Measurements from ENCODE around the gene CUX1. TPM values are rescaled to one million over a fixed set of nuclear protein-coding genes. Genes with fewer than 3 reads are reported as not detected.
"Not testable (repeated sequence)": the region's sequence is repeated elsewhere in the genome, so short reads cannot be mapped to it uniquely, and the experiment has no call there.

Gene CUX1
- total RNA-seq, 2 donors from 2014 or later: 12.0 to 13.8 TPM

DNA sequence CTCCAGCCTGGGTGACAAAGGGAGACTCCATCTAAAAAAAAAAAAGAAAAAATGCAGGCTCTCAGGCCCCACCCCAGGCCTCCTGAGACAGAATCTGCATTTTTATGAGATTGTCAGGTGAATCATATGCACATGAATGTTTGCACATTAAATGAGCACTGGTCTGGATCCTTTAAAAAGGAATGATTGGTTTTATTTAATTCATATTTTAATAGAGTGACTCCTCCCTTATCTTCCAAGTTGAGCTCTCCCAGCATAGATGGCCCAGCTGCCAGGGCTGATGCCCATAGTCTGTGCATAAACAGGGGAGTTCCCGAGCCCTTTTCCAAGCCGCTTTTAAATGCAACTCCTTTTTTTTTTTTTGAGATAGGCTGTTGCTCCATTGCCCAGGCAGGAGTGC lies 28.5 kb downstream of the CUX1 start:
- H3K9me3 Mint-ChIP-seq: no peaks in the 10 kb centered on the region
- H3K27me3 Mint-ChIP-seq: no peaks in the 10 kb centered on the region
- H3K4me3 Mint-ChIP-seq: no peak overlapping the region
- no peak for ATAC-seq (replicated peaks)
- no peak overlapping the region for H3K27ac Mint-ChIP-seq
- no peaks in the 10 kb centered on the region for H3K36me3 Mint-ChIP-seq (ENCODE audit: low read depth)
- H3K4me1 Mint-ChIP-seq: no peaks in the 10 kb centered on the region

GRCh38 chr7:101846800-101847538 lies 29.5 kb downstream of the CUX1 start:
- no peaks in the 10 kb centered on the region for H3K9me3 Mint-ChIP-seq

GRCh38 chr7:101848208-101848951 lies 31.0 kb downstream of the CUX1 start:
- Mint-ChIP-seq H3K27me3 (no peaks in the 10 kb centered on the region), H3K4me3 (no peak overlapping the region), H3K4me1 (no peaks in the 10 kb centered on the region), H3K27ac (no peak overlapping the region), H3K9me3 (no peaks in the 10 kb centered on the region), H3K36me3 (ENCODE audit: low read depth) (no peaks in the 10 kb centered on the region)
- no peak for ATAC-seq (replicated peaks)

More at GRCh38 chr7:101846800-101847538, 29.5 kb downstream of the CUX1 start:
- no peak overlapping the region for H3K27ac Mint-ChIP-seq
- no peak for ATAC-seq (replicated peaks)
- no peaks in the 10 kb centered on the region for H3K36me3 Mint-ChIP-seq (ENCODE audit: low read depth)
- H3K4me1 Mint-ChIP-seq: no peaks in the 10 kb centered on the region
- H3K27me3 Mint-ChIP-seq: no peaks in the 10 kb centered on the region
- no peak overlapping the region for H3K4me3 Mint-ChIP-seq

GRCh38 chr7:101849314-101849713 lies 31.9 kb downstream of the CUX1 start:
- H3K4me1 Mint-ChIP-seq; ATAC-seq (replicated peaks); H3K36me3 Mint-ChIP-seq (ENCODE audit: low read depth); H3K27me3 Mint-ChIP-seq; H3K4me3 Mint-ChIP-seq; H3K27ac Mint-ChIP-seq; H3K9me3 Mint-ChIP-seq: not testable (repeated sequence)

- not testable (repeated sequence) for ATAC-seq (replicated peaks); H3K36me3 Mint-ChIP-seq (ENCODE audit: low read depth); H3K27ac Mint-ChIP-seq; H3K4me3 Mint-ChIP-seq; H3K27me3 Mint-ChIP-seq; H3K9me3 Mint-ChIP-seq
- peaks cover 11% of the 10 kb centered on the region for H3K4me1 Mint-ChIP-seq
Measured at GRCh38 chr7:101852364-101852763, 34.9 kb downstream of the CUX1 start.

DNA sequence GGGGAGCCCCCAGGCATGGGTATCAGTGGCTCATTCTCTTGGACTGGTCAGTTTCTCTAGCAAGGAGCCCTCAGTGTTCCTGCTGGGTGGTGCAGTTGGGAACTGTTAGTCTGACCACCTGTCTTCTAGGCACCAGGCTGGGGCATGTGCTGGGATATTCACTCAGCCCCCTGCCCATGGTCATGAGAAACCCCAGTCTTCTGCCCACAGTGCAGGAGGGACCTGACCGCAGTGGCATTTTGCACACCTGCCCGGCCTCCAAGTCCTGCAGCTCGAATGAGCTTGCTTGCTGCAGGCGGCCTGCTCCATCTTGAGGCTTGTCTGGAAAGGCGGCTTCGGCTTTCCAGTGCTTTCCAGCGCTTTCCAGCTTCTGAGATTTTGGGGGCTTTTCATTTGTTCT lies 36.3 kb downstream of the CUX1 start:
- H3K36me3 Mint-ChIP-seq (ENCODE audit: low read depth): no peaks in the 10 kb centered on the region
- no peaks in the 10 kb centered on the region for H3K9me3 Mint-ChIP-seq
- H3K27ac Mint-ChIP-seq: no peak overlapping the region
- H3K4me1 Mint-ChIP-seq: peaks cover 11% of the 10 kb centered on the region
- H3K27me3 Mint-ChIP-seq: no peaks in the 10 kb centered on the region
- no peak for ATAC-seq (replicated peaks)
- H3K4me3 Mint-ChIP-seq: no peak overlapping the region

DNA sequence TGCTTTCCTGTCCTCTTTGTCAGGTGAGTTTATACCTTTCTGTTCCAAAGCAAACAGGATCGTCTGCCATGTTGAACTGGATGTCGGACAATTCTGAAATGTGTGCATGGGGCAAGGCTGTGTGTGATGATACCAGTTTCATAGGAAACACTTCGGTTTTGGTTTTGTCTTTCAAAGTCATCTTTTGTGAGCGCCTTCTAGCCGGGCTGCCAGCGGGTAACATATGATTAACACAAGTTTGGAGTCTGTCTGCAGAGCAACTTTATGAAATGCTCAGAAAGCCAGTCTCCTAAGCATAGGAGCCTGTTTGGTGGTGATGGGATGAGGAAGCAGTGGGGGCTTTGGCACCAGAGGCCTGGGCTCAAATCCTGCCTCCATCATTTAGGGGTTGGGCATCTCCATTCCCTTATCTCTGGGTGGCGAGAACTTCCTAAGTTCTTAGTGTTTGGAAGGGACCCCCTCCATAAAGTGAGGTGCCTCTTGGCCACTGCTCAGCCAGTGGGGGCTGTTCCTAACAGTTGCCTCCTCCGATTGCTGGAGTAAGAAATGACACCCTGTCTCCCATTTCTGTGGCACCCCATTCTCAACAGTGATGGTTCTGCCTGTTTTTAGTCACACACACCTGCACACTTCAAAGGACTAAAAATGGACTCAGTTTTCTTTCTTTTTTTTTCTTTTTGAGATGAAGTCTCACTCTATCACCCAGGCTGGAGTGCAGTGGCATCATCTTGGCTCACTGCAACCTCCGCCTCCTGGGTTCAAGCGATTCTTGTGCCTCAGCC lies 36.8 kb downstream of the CUX1 start:
- Mint-ChIP-seq H3K27me3 (no peaks in the 10 kb centered on the region), H3K9me3 (no peaks in the 10 kb centered on the region), H3K36me3 (ENCODE audit: low read depth) (no peaks in the 10 kb centered on the region), H3K4me3 (no peak overlapping the region), H3K27ac (no peak overlapping the region), H3K4me1 (peaks cover 11% of the 10 kb centered on the region)
- ATAC-seq (replicated peaks): no peak

GRCh38 chr7:101856473-101857357 lies 39.3 kb downstream of the CUX1 start:
- Mint-ChIP-seq H3K4me3 (peak overlapping the region; percentile 88), H3K27me3 (no peaks in the 10 kb centered on the region), H3K4me1 (peaks cover 11% of the 10 kb centered on the region), H3K9me3 (no peaks in the 10 kb centered on the region), H3K27ac (peak overlapping the region; percentile 93), H3K36me3 (ENCODE audit: low read depth) (no peaks in the 10 kb centered on the region)
- peak; percentile 91 for ATAC-seq (replicated peaks)

DNA sequence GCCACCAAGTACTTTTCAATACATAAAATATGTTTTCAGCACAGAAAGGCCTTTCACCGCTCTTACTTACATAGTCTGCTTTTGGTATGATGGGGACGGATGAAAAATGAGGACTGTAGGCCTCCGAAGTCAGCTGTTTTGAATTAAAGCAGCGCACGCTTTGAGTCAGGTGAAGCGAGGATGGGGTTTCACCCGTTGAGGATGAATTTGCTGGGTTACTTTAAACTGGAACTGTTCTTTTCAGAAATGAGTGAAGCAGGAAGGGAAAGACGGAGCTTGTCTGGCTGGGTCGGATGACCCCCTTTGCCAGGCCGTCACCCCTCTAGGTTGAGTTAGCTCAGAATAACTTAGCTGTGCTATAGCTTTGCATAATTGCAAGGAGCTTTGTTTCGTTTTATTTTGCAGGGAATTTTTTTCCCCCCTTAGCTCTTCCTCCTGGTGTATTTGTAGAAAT lies 40.0 kb downstream of the CUX1 start:
- H3K4me1 Mint-ChIP-seq: peaks cover 11% of the 10 kb centered on the region
- no peaks in the 10 kb centered on the region for H3K36me3 Mint-ChIP-seq (ENCODE audit: low read depth)
- peak overlapping the region; percentile 88 for H3K4me3 Mint-ChIP-seq
- ATAC-seq (replicated peaks): peak; percentile 59
- H3K27me3 Mint-ChIP-seq: no peaks in the 10 kb centered on the region
- H3K27ac Mint-ChIP-seq: peak overlapping the region; percentile 93
- H3K9me3 Mint-ChIP-seq: no peaks in the 10 kb centered on the region

GRCh38 chr7:101858437-101859385 lies 41.3 kb downstream of the CUX1 start:
- Mint-ChIP-seq H3K36me3 (ENCODE audit: low read depth) (no peaks in the 10 kb centered on the region), H3K27me3 (no peaks in the 10 kb centered on the region), H3K27ac (peak overlapping the region; percentile 93), H3K4me3 (peak overlapping the region; percentile 88), H3K4me1 (peaks cover 11% of the 10 kb centered on the region), H3K9me3 (no peaks in the 10 kb centered on the region)
- ATAC-seq (replicated peaks): no peak

DNA sequence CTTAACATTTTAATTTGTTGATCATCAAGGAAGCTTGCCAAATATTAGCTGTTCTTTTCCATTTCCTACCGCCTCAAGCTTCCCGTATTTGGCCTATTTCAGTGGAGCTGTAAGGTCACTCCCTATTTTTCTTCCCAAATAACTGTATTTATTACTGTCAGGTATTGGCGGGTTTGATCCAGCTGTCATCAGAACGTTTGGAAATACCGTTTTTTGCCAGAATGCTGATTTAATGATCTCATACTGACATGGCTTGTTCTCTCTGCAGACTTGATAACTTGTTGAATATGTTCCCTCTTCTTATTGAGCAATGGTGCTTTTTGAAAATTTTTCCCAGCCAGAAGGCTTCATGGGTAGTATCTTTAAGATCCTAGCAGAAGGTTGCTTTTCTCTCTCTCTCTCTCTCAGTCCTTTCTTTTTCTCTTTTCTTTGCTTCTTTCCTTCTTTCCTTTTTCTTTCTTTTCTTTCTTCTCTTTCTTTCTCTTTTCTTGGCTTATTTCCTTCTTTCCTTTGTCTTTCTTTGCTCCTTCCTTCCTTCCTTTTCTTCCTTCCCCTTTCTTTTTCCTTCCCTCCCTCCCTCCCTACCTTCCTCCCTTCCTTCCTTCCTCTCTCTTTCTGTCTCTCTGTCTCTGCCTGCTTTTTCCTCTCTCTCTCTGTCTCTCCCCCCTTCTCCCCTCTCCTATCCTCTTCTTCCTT lies 42.1 kb downstream of the CUX1 start:
- ATAC-seq (replicated peaks): no peak
- peaks cover 11% of the 10 kb centered on the region for H3K4me1 Mint-ChIP-seq
- no peaks in the 10 kb centered on the region for H3K27me3 Mint-ChIP-seq
- H3K27ac Mint-ChIP-seq: peak overlapping the region; percentile 51
- H3K4me3 Mint-ChIP-seq: no peak overlapping the region
- H3K36me3 Mint-ChIP-seq (ENCODE audit: low read depth): no peaks in the 10 kb centered on the region
- H3K9me3 Mint-ChIP-seq: no peaks in the 10 kb centered on the region

DNA sequence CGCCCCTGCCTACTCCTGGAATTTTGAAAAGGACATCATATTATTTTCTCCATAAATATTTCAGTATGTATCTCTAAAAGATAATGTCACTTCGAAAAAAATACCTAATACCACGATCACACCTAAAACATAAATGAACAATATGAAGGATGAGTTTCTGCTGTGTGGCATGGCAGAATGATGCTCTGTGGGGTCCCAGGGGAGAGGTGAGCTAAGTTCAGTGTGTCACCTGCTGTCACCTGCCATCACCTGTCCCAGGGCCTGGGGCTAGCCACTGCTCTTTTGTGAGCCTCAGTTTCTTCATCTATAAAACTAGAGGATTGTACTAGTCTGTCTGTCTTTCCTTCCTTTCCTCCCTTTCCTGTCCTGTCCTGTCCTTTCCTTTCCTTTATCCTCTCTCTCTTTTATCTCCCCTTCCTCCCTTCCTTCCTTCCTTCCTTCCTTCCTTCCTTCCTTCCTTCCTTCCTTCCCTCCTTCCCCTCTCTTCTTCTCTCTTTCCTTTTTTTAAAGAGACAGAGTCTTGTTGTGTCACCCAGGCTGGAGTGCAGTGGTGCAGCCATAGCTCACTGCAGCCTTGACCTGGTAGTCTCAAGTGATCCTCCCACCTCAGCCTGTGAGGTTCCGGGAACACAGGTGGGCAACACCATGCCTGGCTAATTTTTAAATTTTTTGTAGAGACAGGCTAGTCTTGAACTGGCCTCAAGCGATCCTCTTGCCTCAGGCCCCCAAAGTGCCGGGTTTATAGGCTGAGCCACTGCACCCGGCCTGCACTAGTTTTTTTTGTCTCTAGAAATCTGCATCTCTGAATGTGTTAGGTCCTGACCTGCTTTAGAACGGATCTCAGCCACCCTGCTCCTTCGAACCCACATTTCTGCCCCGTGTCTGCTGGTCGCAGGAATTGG lies 43.1 kb downstream of the CUX1 start:
- Mint-ChIP-seq H3K4me3 (no peak overlapping the region), H3K27ac (peak overlapping the region; percentile 51), H3K36me3 (ENCODE audit: low read depth) (no peaks in the 10 kb centered on the region), H3K27me3 (no peaks in the 10 kb centered on the region), H3K9me3 (no peaks in the 10 kb centered on the region), H3K4me1 (peaks cover 5% of the 10 kb centered on the region)
- ATAC-seq (replicated peaks): no peak

All from activated T-helper 17 cell treated with anti-CD3 and anti-CD28 coated beads, Interleukin-2, amount 50 U/mL, for 72 hours (primary cell).